OCI-LY1 (cell line): ENCODE results near the gene HERC6.

Source experiments
- H2AFZ ChIP-seq: fragments of 200-600 bp; sonication (generic), shearing (Covaris generic); 2 replicates; pipeline ENCODE4 v1.6.0; 2014; ENCODE audit warnings: antibody characterized with exemption, mild to moderate bottlenecking, low read length
- H3F3A ChIP-seq: fragments of 200-600 bp; sonication (generic), shearing (Covaris generic); 2 replicates; pipeline ENCODE4 v1.6.0; 2014; ENCODE audit warnings: mild to moderate bottlenecking, antibody characterized with exemption, low read length, moderate library complexity; ENCODE audit not compliant: insufficient read depth
- H3K27ac ChIP-seq: fragments of 200-600 bp; sonication (generic); 2 replicates; pipeline ENCODE4 v1.5.1; 2014; ENCODE audit warnings: low read length, mixed run types, mild to moderate bottlenecking, low read depth; ENCODE audit not compliant: poor library complexity, severe bottlenecking
- H3K27me3 ChIP-seq: fragments of 200-600 bp; sonication (generic); 2 replicates; pipeline ENCODE4 v1.6.0; 2014; ENCODE audit warnings: antibody characterized with exemption, mild to moderate bottlenecking, low read length, moderate library complexity; ENCODE audit not compliant: insufficient read depth
- H3K36me3 ChIP-seq: fragments of 200-600 bp; sonication (generic); 2 replicates; pipeline ENCODE4 v1.6.1; 2014; ENCODE audit warnings: mild to moderate bottlenecking, antibody characterized with exemption, low read length, moderate library complexity, mixed read lengths; ENCODE audit not compliant: insufficient read depth
- H3K4me1 ChIP-seq: fragments of 200-600 bp; sonication (generic); 2 replicates; pipeline ENCODE4 v1.5.1; 2014; ENCODE audit warnings: mild to moderate bottlenecking, low read length, moderate library complexity; ENCODE audit not compliant: insufficient read depth, severe bottlenecking
- H3K4me2 ChIP-seq: fragments of 200-600 bp; sonication (generic), shearing (Covaris generic); 2 replicates; pipeline ENCODE4 v1.6.1; 2014; ENCODE audit warnings: low read length
- H3K4me3 ChIP-seq: fragments of 200-600 bp; sonication (generic); 2 replicates; pipeline ENCODE4 v1.5.1; 2014; ENCODE audit warnings: low read length, low read depth, mild to moderate bottlenecking, mixed read lengths; ENCODE audit not compliant: poor library complexity, severe bottlenecking
- H3K79me2 ChIP-seq: fragments of 200-600 bp; shearing (Covaris generic); 2 replicates; pipeline ENCODE4 v1.6.1; 2016; ENCODE audit warnings: mixed run types, low read length, mixed read lengths; ENCODE audit not compliant: insufficient read depth
- H3K9ac ChIP-seq: fragments of 200-600 bp; sonication (generic), shearing (Covaris generic); 2 replicates; pipeline ENCODE4 v1.6.1; 2014; ENCODE audit warnings: mild to moderate bottlenecking, low read length, mixed read lengths
- H3K9me2 ChIP-seq: fragments of 200-600 bp; sonication (generic), shearing (Covaris generic); 2 replicates; pipeline ENCODE4 v1.6.1; 2014; ENCODE audit warnings: low read depth, mild to moderate bottlenecking, low read length, mixed read lengths
- H3K9me3 ChIP-seq: fragments of 200-600 bp; shearing (Covaris generic); 2 replicates; pipeline ENCODE4 v1.6.1; 2014; ENCODE audit warnings: low read length, mixed read lengths
- H4K20me1 ChIP-seq: fragments of 200-600 bp; sonication (generic), shearing (Covaris generic); 2 replicates; pipeline ENCODE4 v1.6.0; 2016; ENCODE audit warnings: mild to moderate bottlenecking, low read length; ENCODE audit not compliant: insufficient read depth
- CTCF ChIP-seq: fragments of 200-600 bp; sonication (generic), shearing (Covaris generic); IDR thresholded peaks from 2 replicates; pipeline ENCODE4 v1.5.1; 2017; ENCODE audit warnings: mild to moderate bottlenecking, antibody characterized with exemption, low read length, moderate library complexity, mixed read lengths
- EZH2 ChIP-seq: fragments of 200-600 bp; sonication (generic), shearing (Covaris generic); IDR thresholded peaks from 2 replicates; pipeline ENCODE4 v1.8.0; 2017; ENCODE audit warnings: borderline replicate concordance, mixed run types, mild to moderate bottlenecking, antibody characterized with exemption, low read length, moderate library complexity, mixed read lengths

The HERC6 gene

DNA sequence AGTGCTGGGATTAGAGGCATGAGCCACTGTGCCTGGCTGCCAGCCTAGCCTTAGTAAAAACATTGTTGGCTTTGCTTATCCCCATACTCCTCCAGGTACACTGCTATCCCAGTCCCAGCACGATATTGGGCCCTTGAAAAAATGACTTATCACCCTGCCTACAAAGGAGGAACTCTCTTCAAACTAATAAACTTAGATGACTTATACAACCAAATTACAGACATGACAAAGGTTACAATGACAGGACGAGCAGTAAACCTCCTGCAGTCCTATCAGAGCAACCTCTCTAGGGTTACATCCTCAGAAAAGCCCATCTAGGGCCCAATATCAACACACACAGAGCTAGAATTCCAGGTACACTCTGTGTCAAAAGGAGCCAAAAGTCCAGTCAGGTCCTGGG, 72.6 kb downstream of the HERC6 start:
- no peaks in the 10 kb centered on the region for H3F3A ChIP-seq
- H3K4me3 ChIP-seq, result no peak overlapping the region
- H3K27ac ChIP-seq, result no peak overlapping the region
- H3K9me3 ChIP-seq, result no peaks in the 10 kb centered on the region
- no peaks in the 10 kb centered on the region for H3K36me3 ChIP-seq
- TF ChIP-seq EZH2, result no peak
- no peak for TF ChIP-seq CTCF
- no peaks in the 10 kb centered on the region for H3K9me2 ChIP-seq
- no peaks in the 10 kb centered on the region for H3K27me3 ChIP-seq
- no peaks in the 10 kb centered on the region for H3K79me2 ChIP-seq
- no peaks in the 10 kb centered on the region for H4K20me1 ChIP-seq
- no peak overlapping the region for H2AFZ ChIP-seq
- H3K4me1 ChIP-seq, result no peaks in the 10 kb centered on the region
- no peak overlapping the region for H3K9ac ChIP-seq
- no peak overlapping the region for H3K4me2 ChIP-seq

- no peak overlapping the region for H2AFZ ChIP-seq
- no peaks in the 10 kb centered on the region for H3K9me2 ChIP-seq
- no peaks in the 10 kb centered on the region for H3K79me2 ChIP-seq
- no peak for TF ChIP-seq EZH2
- no peak for TF ChIP-seq CTCF
- no peak overlapping the region for H3K4me3 ChIP-seq
- H3K27ac ChIP-seq, result no peak overlapping the region
- no peaks in the 10 kb centered on the region for H3K27me3 ChIP-seq
- H4K20me1 ChIP-seq, result no peaks in the 10 kb centered on the region
- H3K4me2 ChIP-seq, result no peak overlapping the region
- no peaks in the 10 kb centered on the region for H3F3A ChIP-seq
- H3K36me3 ChIP-seq, result no peaks in the 10 kb centered on the region
- H3K9ac ChIP-seq, result no peak overlapping the region
- no peaks in the 10 kb centered on the region for H3K4me1 ChIP-seq
- no peaks in the 10 kb centered on the region for H3K9me3 ChIP-seq
Observed at GRCh38 chr4:88452912-88453311, 74.3 kb downstream of the HERC6 start.

GRCh38 chr4:88456670-88457306, 78.1 kb downstream of the HERC6 start, which contains the start of gene HERC5:
Gene HERC5 (plus strand): TSS chr4:88457119. CDS start chr4:88457270, 151 bp downstream.
- no peaks in the 10 kb centered on the region for H3K79me2 ChIP-seq
- H3F3A ChIP-seq, result no peaks in the 10 kb centered on the region
- H3K27me3 ChIP-seq, result no peaks in the 10 kb centered on the region
- no peak within 1 kb of the TSS for H3K9ac ChIP-seq
- no peaks in the 10 kb centered on the region for H3K4me1 ChIP-seq
- no peaks in the 10 kb centered on the region for H3K36me3 ChIP-seq
- no peak within 1 kb of the TSS for H3K4me2 ChIP-seq
- H2AFZ ChIP-seq, result no peak within 1 kb of the TSS
- no peaks in the 10 kb centered on the region for H3K9me3 ChIP-seq
- no peak within 1 kb of the TSS for H3K27ac ChIP-seq
- no peaks in the 10 kb centered on the region for H3K9me2 ChIP-seq
- no peak within 1 kb of the TSS for H3K4me3 ChIP-seq
- TF ChIP-seq CTCF, result no peak
- TF ChIP-seq EZH2, result no peak
- no peaks in the 10 kb centered on the region for H4K20me1 ChIP-seq
